SU-DHL-6 (cell line): ENCODE measurements around the gene LYZL1.
"Not testable (repeated sequence)": the region's sequence is repeated elsewhere in the genome, so short reads cannot be mapped to it uniquely, and the experiment has no call there.

Source experiments
- H2AFZ ChIP-seq: fragments of 200-600 bp; sonication (generic); 2 replicates; pipeline ENCODE4 v1.6.1; 2014; ENCODE audit warnings: low read depth, mild to moderate bottlenecking, moderate library complexity, mixed read lengths, antibody characterized with exemption, low read length; ENCODE audit not compliant: severe bottlenecking
- H3F3A ChIP-seq: fragments of 200-600 bp; shearing (Covaris generic); 2 replicates; pipeline ENCODE4 v1.6.0; 2016; ENCODE audit warnings: antibody characterized with exemption, mild to moderate bottlenecking; ENCODE audit not compliant: insufficient read depth
- H3K27ac ChIP-seq: fragments of 200-600 bp; sonication (generic); 2 replicates; pipeline ENCODE4 v1.5.1; 2016; ENCODE audit warnings: low read depth, mild to moderate bottlenecking, low read length, moderate library complexity, mixed read lengths
- H3K27me3 ChIP-seq: fragments of 200-600 bp; sonication (generic), shearing (Covaris generic); 2 replicates; pipeline ENCODE4 v1.6.0; 2014; ENCODE audit warnings: mild to moderate bottlenecking, low read length
- H3K36me3 ChIP-seq: fragments of 200-600 bp; sonication (generic); 2 replicates; pipeline ENCODE4 v1.6.1; 2014; ENCODE audit warnings: mild to moderate bottlenecking, low read length, mixed read lengths
- H3K4me2 ChIP-seq: fragments of 300-600, 200-600 bp; shearing (Covaris generic), sonication (generic); 2 replicates; pipeline ENCODE4 v1.6.0; 2014; ENCODE audit warnings: low read length, low read depth, mild to moderate bottlenecking; ENCODE audit not compliant: poor library complexity, severe bottlenecking
- H3K4me3 ChIP-seq: fragments of 200-600 bp; sonication (generic); 2 replicates; pipeline ENCODE4 v1.5.1; 2014; ENCODE audit warnings: antibody characterized with exemption, low read length, mild to moderate bottlenecking, mixed read lengths; ENCODE audit not compliant: insufficient read depth, poor library complexity, severe bottlenecking
- H3K79me2 ChIP-seq: fragments of 200-600 bp; sonication (generic); 2 replicates; pipeline ENCODE4 v1.6.1; 2014; ENCODE audit warnings: mild to moderate bottlenecking, low read length, moderate library complexity; ENCODE audit not compliant: insufficient read depth
- H3K9ac ChIP-seq: fragments of 200-600 bp; sonication (generic); 2 replicates; pipeline ENCODE4 v1.7.0; 2014; ENCODE audit warnings: mild to moderate bottlenecking, low read length
- H3K9me2 ChIP-seq: fragments of 200-600 bp; sonication (generic); replicated peaks from 2 replicates; pipeline ENCODE4 v1.6.1; 2014; ENCODE audit warnings: low read length; ENCODE audit not compliant: insufficient read depth
- H3K9me3 ChIP-seq: fragments of 200-600 bp; sonication (generic); 2 replicates; pipeline ENCODE4 v1.6.1; 2014; ENCODE audit warnings: low read length, mixed read lengths; ENCODE audit not compliant: insufficient read depth
- H4K20me1 ChIP-seq: fragments of 200-600 bp; sonication (generic); 2 replicates; pipeline ENCODE4 v1.6.1; 2014; ENCODE audit warnings: low read depth, mild to moderate bottlenecking, antibody characterized with exemption, low read length, moderate library complexity, mixed read lengths
- EZH2phosphoT487 ChIP-seq: fragments of 200-600 bp; sonication (generic), shearing (Covaris generic); conservative IDR thresholded peaks from 2 replicates; pipeline ENCODE4 v1.6.1; 2018; ENCODE audit warnings: mild to moderate bottlenecking, antibody characterized with exemption, low read length, moderate library complexity, mixed read lengths
- TF ChIP-seq, protein P1 (sequence below): fragments of 200-600 bp; sonication (generic); IDR thresholded peaks from one replicate; pipeline ENCODE4 v1.5.1; 2017; ENCODE audit warnings: antibody characterized with exemption, mild to moderate bottlenecking, low read length, moderate library complexity; ENCODE audit not compliant: insufficient read depth, poor library complexity, severe bottlenecking

Gene LYZL1

DNA sequence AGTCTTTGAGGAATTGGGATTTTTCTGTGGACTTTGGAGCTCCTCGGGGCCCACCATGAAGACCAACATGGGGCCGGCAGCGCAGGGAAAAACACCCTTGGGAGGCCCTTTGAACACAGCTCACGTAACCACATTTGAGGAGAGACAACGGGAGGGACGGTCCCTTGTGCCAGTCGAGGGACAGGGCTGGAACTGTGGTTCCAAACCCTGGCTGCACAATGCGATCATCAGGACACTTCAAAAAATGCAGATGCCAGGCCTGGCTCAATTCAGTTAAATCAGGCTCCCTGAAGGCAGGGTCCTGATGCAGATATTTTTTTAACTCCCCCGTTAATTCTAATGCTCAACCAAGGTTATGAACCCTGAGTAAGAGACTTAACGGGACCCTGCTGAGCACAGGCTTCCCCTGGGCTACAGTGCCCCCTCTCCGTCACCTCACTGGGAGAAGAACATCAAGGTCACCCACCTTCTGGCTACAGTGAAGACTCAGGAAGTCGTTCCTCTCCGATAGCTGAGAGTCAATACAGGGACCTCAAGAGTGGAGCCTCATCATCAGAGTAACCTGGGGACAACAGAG, 30.4 kb downstream of the LYZL1 start:
- H3K4me2 ChIP-seq: no peak overlapping the region
- no peak overlapping the region for H3K4me3 ChIP-seq

DNA sequence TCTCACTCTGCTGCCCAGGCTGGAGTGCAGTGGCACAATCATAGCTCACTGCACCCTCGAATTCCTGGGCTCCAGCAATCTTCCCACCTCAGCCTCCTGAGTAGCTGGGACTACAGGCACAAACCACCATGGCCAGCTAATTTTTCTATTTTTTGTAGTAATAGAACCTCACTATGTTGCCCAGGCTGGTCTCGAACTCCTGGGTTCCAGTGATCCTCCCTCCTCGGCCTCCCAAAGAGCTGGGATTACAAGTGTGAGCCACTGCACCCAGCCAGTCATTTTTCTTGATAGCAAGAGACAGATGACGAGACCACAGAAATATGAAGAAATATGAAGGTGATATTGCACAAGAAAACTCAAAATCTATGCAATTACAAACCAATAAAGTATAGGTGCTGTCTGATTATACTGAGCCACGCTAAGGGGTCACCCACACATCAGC, 31.8 kb downstream of the LYZL1 start:
- not testable (repeated sequence) for H3K36me3 ChIP-seq, H3K9ac ChIP-seq, H3K79me2 ChIP-seq, H3F3A ChIP-seq, H3K27me3 ChIP-seq, H3K9me2 ChIP-seq, H3K27ac ChIP-seq, H3K4me2 ChIP-seq, H2AFZ ChIP-seq, H3K4me3 ChIP-seq, H4K20me1 ChIP-seq, H3K9me3 ChIP-seq

More for the DNA sequence above, 30.4 kb downstream of the LYZL1 start:
- no peak overlapping the region for H3K27ac ChIP-seq
- H3K36me3 ChIP-seq: no peaks in the 10 kb centered on the region
- H3K9me2 ChIP-seq: no peaks in the 10 kb centered on the region
- H3K9me3 ChIP-seq: no peaks in the 10 kb centered on the region
- H3K79me2 ChIP-seq: no peaks in the 10 kb centered on the region
- no peaks in the 10 kb centered on the region for H4K20me1 ChIP-seq
- no peak overlapping the region for H2AFZ ChIP-seq
- no peak overlapping the region for H3K9ac ChIP-seq
- no peaks in the 10 kb centered on the region for H3K27me3 ChIP-seq
- no peak for TF ChIP-seq EZH2phosphoT487
- TF ChIP-seq, protein P1, sequence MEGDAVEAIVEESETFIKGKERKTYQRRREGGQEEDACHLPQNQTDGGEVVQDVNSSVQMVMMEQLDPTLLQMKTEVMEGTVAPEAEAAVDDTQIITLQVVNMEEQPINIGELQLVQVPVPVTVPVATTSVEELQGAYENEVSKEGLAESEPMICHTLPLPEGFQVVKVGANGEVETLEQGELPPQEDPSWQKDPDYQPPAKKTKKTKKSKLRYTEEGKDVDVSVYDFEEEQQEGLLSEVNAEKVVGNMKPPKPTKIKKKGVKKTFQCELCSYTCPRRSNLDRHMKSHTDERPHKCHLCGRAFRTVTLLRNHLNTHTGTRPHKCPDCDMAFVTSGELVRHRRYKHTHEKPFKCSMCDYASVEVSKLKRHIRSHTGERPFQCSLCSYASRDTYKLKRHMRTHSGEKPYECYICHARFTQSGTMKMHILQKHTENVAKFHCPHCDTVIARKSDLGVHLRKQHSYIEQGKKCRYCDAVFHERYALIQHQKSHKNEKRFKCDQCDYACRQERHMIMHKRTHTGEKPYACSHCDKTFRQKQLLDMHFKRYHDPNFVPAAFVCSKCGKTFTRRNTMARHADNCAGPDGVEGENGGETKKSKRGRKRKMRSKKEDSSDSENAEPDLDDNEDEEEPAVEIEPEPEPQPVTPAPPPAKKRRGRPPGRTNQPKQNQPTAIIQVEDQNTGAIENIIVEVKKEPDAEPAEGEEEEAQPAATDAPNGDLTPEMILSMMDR: no peak
- H3F3A ChIP-seq: no peaks in the 10 kb centered on the region

DNA sequence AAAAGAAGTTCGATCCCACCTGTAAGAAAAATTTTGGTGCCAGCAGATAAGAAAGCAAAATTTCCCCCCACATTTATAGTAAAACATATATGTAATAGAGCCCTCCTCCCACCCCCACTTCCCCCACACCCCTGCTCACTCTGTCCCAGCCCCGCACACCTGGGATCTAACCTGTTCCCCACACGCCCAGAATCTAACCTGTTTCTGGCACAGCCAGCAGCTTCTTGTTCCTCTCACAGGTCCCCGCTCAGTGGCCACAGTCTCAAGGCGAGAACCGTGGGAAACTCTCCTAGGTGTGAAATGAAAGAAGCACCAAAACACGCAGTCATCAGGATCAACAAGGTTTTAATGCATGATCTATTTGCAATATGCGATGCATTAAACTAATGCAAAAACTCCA, 32.8 kb downstream of the LYZL1 start:
- Histone ChIP-seq H4K20me1 (no peaks in the 10 kb centered on the region), H3K27ac (no peak overlapping the region), H3K36me3 (no peaks in the 10 kb centered on the region), H3K4me2 (no peak overlapping the region), H3F3A (no peaks in the 10 kb centered on the region), H3K9me3 (no peaks in the 10 kb centered on the region), H3K27me3 (no peaks in the 10 kb centered on the region), H3K4me3 (no peak overlapping the region), H3K79me2 (no peaks in the 10 kb centered on the region), H3K9me2 (no peaks in the 10 kb centered on the region), H3K9ac (no peak overlapping the region), H2AFZ (no peak overlapping the region)
- no peak for TF ChIP-seq EZH2phosphoT487
- TF ChIP-seq, protein P1: no peak

DNA sequence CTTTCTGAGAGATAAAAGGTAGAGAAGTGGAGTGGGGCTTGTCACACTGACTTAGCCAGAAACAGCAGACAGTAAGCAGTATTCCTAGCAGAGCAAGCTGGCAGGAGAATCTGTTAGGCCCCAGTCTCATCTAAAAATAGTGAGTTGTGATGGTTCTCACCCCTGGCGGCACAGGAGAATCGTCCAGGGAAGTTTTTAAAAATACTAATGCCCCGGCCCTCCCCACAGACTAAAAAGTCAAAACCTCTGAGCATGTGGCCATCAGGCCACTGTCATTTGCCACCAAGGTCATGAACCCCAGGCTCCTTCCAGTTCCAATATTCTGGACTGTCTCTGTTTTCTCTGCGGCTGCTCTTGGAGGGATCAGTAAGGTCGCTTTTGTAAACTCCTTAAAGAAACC, 34.0 kb downstream of the LYZL1 start:
- H3K36me3 ChIP-seq: no peaks in the 10 kb centered on the region

More for the DNA sequence above, 34.0 kb downstream of the LYZL1 start:
- Histone ChIP-seq H3K27ac (no peak overlapping the region), H3F3A (no peaks in the 10 kb centered on the region), H3K27me3 (no peaks in the 10 kb centered on the region), H3K79me2 (no peaks in the 10 kb centered on the region), H3K4me2 (no peak overlapping the region), H3K9me2 (no peaks in the 10 kb centered on the region), H2AFZ (no peak overlapping the region), H4K20me1 (no peaks in the 10 kb centered on the region), H3K4me3 (no peak overlapping the region), H3K9ac (no peak overlapping the region), H3K9me3 (no peaks in the 10 kb centered on the region)
- no peak for TF ChIP-seq EZH2phosphoT487
- TF ChIP-seq, protein P1: no peak
